CD8-positive, alpha-beta memory T cell (primary cell): ENCODE results near the gene HECTD4. TPM values are rescaled to one million over a fixed set of nuclear protein-coding genes. Genes with fewer than 3 reads are reported as not detected.

ENCODE experiments used
- CTCF ChIA-PET: fragments of 350-600 bp; sonication (Branson Sonifier 250); formaldehyde crosslinking; loops from one replicate; lab custom pipeline; 2021; ENCODE audit warnings: antibody characterized with exemption; lab: Charles Lee
- POLR2A ChIA-PET: fragments of 350-600 bp; sonication (Branson Sonifier 250); formaldehyde crosslinking; loops from one replicate; lab custom pipeline; 2021; ENCODE audit warnings: antibody characterized with exemption; lab: Charles Lee
- DNase-seq, 5 donors: peaks; one replicate each; pipeline versions ENCODE4 v3.0.0 to v3.0.0-alpha.2; 2020 to 2022; ENCODE audit warnings: mixed read lengths in 1 of 5
- H3K27ac ChIP-seq: one replicate; pipeline ENCODE4 v1.7.0; 2013; ENCODE audit warnings: low read depth, mild to moderate bottlenecking, low read length, moderate library complexity
- H3K27me3 ChIP-seq: 2 replicates; pipeline ENCODE4 v1.7.0; 2013; ENCODE audit warnings: low read length, mild to moderate bottlenecking; ENCODE audit not compliant: insufficient read depth, poor library complexity, severe bottlenecking
- H3K36me3 ChIP-seq: 2 replicates; pipeline ENCODE4 v1.7.0; 2013; ENCODE audit warnings: mild to moderate bottlenecking, low read length, moderate library complexity; ENCODE audit not compliant: insufficient read depth
- H3K4me1 ChIP-seq: 2 replicates; pipeline ENCODE4 v1.7.0; 2013; ENCODE audit warnings: mild to moderate bottlenecking, low read length, moderate library complexity; ENCODE audit not compliant: insufficient read depth
- H3K4me3 ChIP-seq: 2 replicates; pipeline ENCODE4 v1.7.0; 2013; ENCODE audit warnings: mild to moderate bottlenecking, low read length
- H3K9me3 ChIP-seq: 2 replicates; pipeline ENCODE4 v1.7.0; 2013; ENCODE audit warnings: mild to moderate bottlenecking, low read length
- H3K27ac Mint-ChIP-seq, 8 donors: one replicate each; pipeline ENCODE4 v1.8.0; 2020 to 2021; ENCODE audit warnings: mixed read lengths in 8 of 8, mild to moderate bottlenecking in 6 of 8, inconsistent platforms in 3 of 8, moderate library complexity in 3 of 8
- H3K27me3 Mint-ChIP-seq, 2 donors: one replicate each; pipeline ENCODE4 v1.8.0; 2020 to 2021; ENCODE audit warnings: mixed read lengths in 2 of 2, mild to moderate bottlenecking in 1 of 2, moderate library complexity in 1 of 2
- H3K36me3 Mint-ChIP-seq, 3 donors: one replicate each; pipeline ENCODE4 v1.8.0; 2020 to 2021; ENCODE audit warnings: mixed read lengths in 3 of 3, inconsistent platforms in 1 of 3, mild to moderate bottlenecking in 1 of 3
- H3K4me1 Mint-ChIP-seq, 3 donors: one replicate each; pipeline ENCODE4 v1.8.0; 2020 to 2021; ENCODE audit warnings: mixed read lengths in 3 of 3, inconsistent platforms in 1 of 3, mild to moderate bottlenecking in 1 of 3
- H3K4me3 Mint-ChIP-seq, 7 donors: one replicate each; pipeline ENCODE4 v1.8.0; 2020 to 2021; ENCODE audit warnings: mixed read lengths in 7 of 7, mild to moderate bottlenecking in 6 of 7, moderate library complexity in 4 of 7, inconsistent platforms in 2 of 7
- H3K9me3 Mint-ChIP-seq, 5 donors: one replicate each; pipeline ENCODE4 v1.8.0; 2020 to 2022; ENCODE audit warnings: mixed read lengths in 5 of 5, mild to moderate bottlenecking in 3 of 5, moderate library complexity in 2 of 5, inconsistent platforms in 1 of 5
- polyA plus RNA-seq: library from polyadenylated mRNA; unstranded; fragments of 300-500 nt; fragmentation: Illumina TruSeq; gene quantifications from one replicate; pipeline ENCODE4 v1.2.3, GENCODE V29; 2021
- total RNA-seq, 2 experiments: library from RNA; stranded (reverse); gene quantifications; one replicate each; pipeline ENCODE4 v1.2.3, GENCODE V29; 2021

HECTD4 gene
- total and polyA plus RNA-seq, 3 experiments from 2014 or later, result 3.1 to 32.8 (median 29.7) TPM

GRCh38 chr12:112322441-112322840 is 59.8 kb downstream of the HECTD4 start:
- Mint-ChIP-seq H3K27me3 (no peaks in the 10 kb centered on the region), H3K27ac (peak overlapping the region in 3 of 8 donors; percentile 2 to 71 (median 4)), H3K36me3 (peaks cover 0 to 15% (median 8%) of the 10 kb centered on the region in 3 donors), H3K9me3 (no peaks in the 10 kb centered on the region), H3K4me3 (no peak overlapping the region), H3K4me1 (peaks cover 15 to 32% (median 26%) of the 10 kb centered on the region in 3 donors)
- Histone ChIP-seq H3K36me3 (peaks cover 4% of the 10 kb centered on the region), H3K27ac (no peak overlapping the region), H3K4me3 (no peak overlapping the region), H3K27me3 (no peaks in the 10 kb centered on the region), H3K9me3 (no peaks in the 10 kb centered on the region), H3K4me1 (no peaks in the 10 kb centered on the region)
- CTCF ChIA-PET, result no interaction called here
- POLR2A ChIA-PET, result no interaction called here
- no peak for DNase-seq

GRCh38 chr12:112321245-112321644 is 61.0 kb downstream of the HECTD4 start:
- Histone ChIP-seq H3K4me1 (no peaks in the 10 kb centered on the region), H3K9me3 (no peaks in the 10 kb centered on the region), H3K36me3 (peaks cover 4% of the 10 kb centered on the region), H3K27me3 (no peaks in the 10 kb centered on the region), H3K4me3 (no peak overlapping the region), H3K27ac (no peak overlapping the region)
- H3K9me3 Mint-ChIP-seq, result no peaks in the 10 kb centered on the region
- ChIA-PET POLR2A (no interaction called here), CTCF (no interaction called here)
- peaks cover 4 to 23% (median 8%) of the 10 kb centered on the region in 3 donors for H3K36me3 Mint-ChIP-seq
- no peak for DNase-seq
- no peaks in the 10 kb centered on the region for H3K27me3 Mint-ChIP-seq
- peaks cover 17 to 32% (median 30%) of the 10 kb centered on the region in 3 donors for H3K4me1 Mint-ChIP-seq
- no peak overlapping the region for H3K27ac Mint-ChIP-seq
- no peak overlapping the region for H3K4me3 Mint-ChIP-seq

- Mint-ChIP-seq H3K4me1 (peaks cover 17 to 27% (median 26%) of the 10 kb centered on the region in 3 donors), H3K27ac (no peak overlapping the region), H3K9me3 (no peaks in the 10 kb centered on the region), H3K4me3 (no peak overlapping the region), H3K36me3 (peaks cover 8 to 34% (median 9%) of the 10 kb centered on the region in 3 donors), H3K27me3 (no peaks in the 10 kb centered on the region)
- POLR2A ChIA-PET, result no interaction called here
- H3K27ac ChIP-seq, result no peak overlapping the region
- peaks cover 8% of the 10 kb centered on the region for H3K36me3 ChIP-seq
- DNase-seq, result no peak
- H3K4me1 ChIP-seq, result no peaks in the 10 kb centered on the region
- H3K27me3 ChIP-seq, result no peaks in the 10 kb centered on the region
- CTCF ChIA-PET, result interaction anchor here (1.1 kb wide), 1 partner anchor 12 kb away, joined by 3 read pairs; no protein-coding TSS in a partner anchor
- H3K9me3 ChIP-seq, result no peaks in the 10 kb centered on the region
- no peak overlapping the region for H3K4me3 ChIP-seq
Observed at GRCh38 chr12:112319395-112319794, 62.8 kb downstream of the HECTD4 start.

- ChIA-PET POLR2A (no interaction called here), CTCF (no interaction called here)
- Mint-ChIP-seq H3K27me3 (no peaks in the 10 kb centered on the region), H3K4me3 (no peak overlapping the region), H3K36me3 (peaks cover 12 to 47% (median 13%) of the 10 kb centered on the region in 3 donors), H3K4me1 (peaks cover 8 to 14% (median 12%) of the 10 kb centered on the region in 3 donors), H3K9me3 (no peaks in the 10 kb centered on the region), H3K27ac (peak overlapping the region in 1 of 8 donors; percentile 43)
- DNase-seq, result no peak
- H3K9me3 ChIP-seq, result no peaks in the 10 kb centered on the region
- H3K36me3 ChIP-seq, result peaks cover 13% of the 10 kb centered on the region
- no peaks in the 10 kb centered on the region for H3K27me3 ChIP-seq
- no peak overlapping the region for H3K27ac ChIP-seq
- no peak overlapping the region for H3K4me3 ChIP-seq
- H3K4me1 ChIP-seq, result no peaks in the 10 kb centered on the region
Observed at GRCh38 chr12:112317481-112317880, 64.8 kb downstream of the HECTD4 start.

GRCh38 chr12:112314981-112315380 is 67.2 kb downstream of the HECTD4 start:
- H3K27ac ChIP-seq, result no peak overlapping the region
- Mint-ChIP-seq H3K4me3 (no peak overlapping the region), H3K9me3 (no peaks in the 10 kb centered on the region), H3K27me3 (no peaks in the 10 kb centered on the region), H3K27ac (no peak overlapping the region), H3K4me1 (peaks cover 4 to 5% (median 5%) of the 10 kb centered on the region in 3 donors), H3K36me3 (peaks cover 12 to 62% (median 14%) of the 10 kb centered on the region in 3 donors)
- no peaks in the 10 kb centered on the region for H3K27me3 ChIP-seq
- DNase-seq, result no peak
- no peak overlapping the region for H3K4me3 ChIP-seq
- no peaks in the 10 kb centered on the region for H3K4me1 ChIP-seq
- no peaks in the 10 kb centered on the region for H3K9me3 ChIP-seq
- ChIA-PET CTCF (no interaction called here), POLR2A (interaction anchor here (0.6 kb wide), 2 partner anchors 11 to 411 kb away, joined by 3 read pairs; no protein-coding TSS in a partner anchor)
- peaks cover 13% of the 10 kb centered on the region for H3K36me3 ChIP-seq

- Mint-ChIP-seq H3K4me3 (no peak overlapping the region), H3K4me1 (peaks cover 0 to 2% (median 0%) of the 10 kb centered on the region in 3 donors), H3K9me3 (no peaks in the 10 kb centered on the region), H3K27me3 (no peaks in the 10 kb centered on the region), H3K27ac (no peak overlapping the region), H3K36me3 (peaks cover 6 to 72% (median 17%) of the 10 kb centered on the region in 3 donors)
- Histone ChIP-seq H3K27me3 (no peaks in the 10 kb centered on the region), H3K27ac (no peak overlapping the region), H3K4me3 (no peak overlapping the region), H3K9me3 (no peaks in the 10 kb centered on the region), H3K36me3 (peaks cover 23% of the 10 kb centered on the region), H3K4me1 (no peaks in the 10 kb centered on the region)
- CTCF ChIA-PET, result no interaction called here
- DNase-seq, result no peak
- POLR2A ChIA-PET, result no interaction called here
Observed at GRCh38 chr12:112309797-112310196, 72.4 kb downstream of the HECTD4 start.

- no peak for DNase-seq
- H3K36me3 ChIP-seq, result peaks cover 14% of the 10 kb centered on the region
- H3K27me3 ChIP-seq, result no peaks in the 10 kb centered on the region
- ChIA-PET POLR2A (no interaction called here), CTCF (no interaction called here)
- Mint-ChIP-seq H3K36me3 (peaks cover 6 to 69% (median 17%) of the 10 kb centered on the region in 3 donors), H3K4me3 (no peak overlapping the region), H3K4me1 (peaks cover 0 to 3% (median 2%) of the 10 kb centered on the region in 3 donors), H3K9me3 (no peaks in the 10 kb centered on the region), H3K27me3 (no peaks in the 10 kb centered on the region), H3K27ac (no peak overlapping the region)
- no peak overlapping the region for H3K4me3 ChIP-seq
- H3K4me1 ChIP-seq, result no peaks in the 10 kb centered on the region
- H3K9me3 ChIP-seq, result no peaks in the 10 kb centered on the region
- H3K27ac ChIP-seq, result no peak overlapping the region
Observed at GRCh38 chr12:112308652-112309051, 73.6 kb downstream of the HECTD4 start.

- peaks cover 6 to 70% (median 19%) of the 10 kb centered on the region in 3 donors for H3K36me3 Mint-ChIP-seq
- H3K27me3 Mint-ChIP-seq, result no peaks in the 10 kb centered on the region
- H3K9me3 ChIP-seq, result no peaks in the 10 kb centered on the region
- H3K4me3 ChIP-seq, result no peak overlapping the region
- ChIA-PET POLR2A (no interaction called here), CTCF (no interaction called here)
- no peaks in the 10 kb centered on the region for H3K4me1 ChIP-seq
- peak overlapping the region in 1 of 8 donors; percentile 27 for H3K27ac Mint-ChIP-seq
- H3K36me3 ChIP-seq, result peaks cover 14% of the 10 kb centered on the region
- H3K4me3 Mint-ChIP-seq, result no peak overlapping the region
- H3K27ac ChIP-seq, result no peak overlapping the region
- H3K27me3 ChIP-seq, result no peaks in the 10 kb centered on the region
- peaks cover 3 to 8% (median 5%) of the 10 kb centered on the region in 3 donors for H3K4me1 Mint-ChIP-seq
- no peak for DNase-seq
- no peaks in the 10 kb centered on the region for H3K9me3 Mint-ChIP-seq
Observed at GRCh38 chr12:112308161-112308560, 74.1 kb downstream of the HECTD4 start.
